ENCODE measurements around the gene HS3ST1.
A peak's percentile ranks its signal among the peaks of the same experiment; 100 is the strongest.

HS3ST1 gene

GRCh38 chr4:11429699-11430045 lies 978 bp upstream of the HS3ST1 start:
- Histone ChIP-seq H3K27ac (replicated peaks) (no peak overlapping the region), H3K27me3 (ENCODE audit: insufficient read depth, poor library complexity, severe bottlenecking) (peaks cover 27% of the 10 kb centered on the region), H3K4me3 (replicated peaks; ENCODE audit: insufficient read depth, low read length) (no peak overlapping the region)
- TF ChIP-seq CTCF (IDR thresholded peaks at IDR 0.05; ENCODE audit: insufficient read depth, low read length) (no peak), POLR2AphosphoS5 (IDR thresholded peaks at IDR 0.05; ENCODE audit: low read depth) (no peak), GABPA (IDR thresholded peaks at IDR 0.05; ENCODE audit: low read depth) (no peak), SPI1 (IDR thresholded peaks at IDR 0.05; ENCODE audit: borderline replicate concordance, low read depth) (no peak), REST (IDR thresholded peaks at IDR 0.05; ENCODE audit: insufficient replicate concordance, low read depth) (no peak)
- no peak for DNase-seq (ENCODE audit: low read depth in 1 of 2, low spot score in 1 of 2)

GRCh38 chr4:11428899-11429698 lies 405 bp upstream of the HS3ST1 start:
- TF ChIP-seq CTCF (IDR thresholded peaks at IDR 0.05; ENCODE audit: insufficient read depth, low read length): peak; percentile 21
- no peak for TF ChIP-seq GABPA (IDR thresholded peaks at IDR 0.05; ENCODE audit: low read depth)
- no peak for TF ChIP-seq POLR2AphosphoS5 (IDR thresholded peaks at IDR 0.05; ENCODE audit: low read depth)
- Histone ChIP-seq H3K27ac (replicated peaks) (no peak overlapping the region), H3K4me3 (replicated peaks; ENCODE audit: insufficient read depth, low read length) (peak overlapping the region; percentile 22), H3K27me3 (ENCODE audit: insufficient read depth, poor library complexity, severe bottlenecking) (peaks cover 27% of the 10 kb centered on the region)
- peak in 1 of 2 experiments; percentile 33 for DNase-seq (ENCODE audit: low read depth in 1 of 2, low spot score in 1 of 2)

- no peak overlapping the region for H3K4me3 ChIP-seq (replicated peaks; ENCODE audit: insufficient read depth, low read length)
- TF ChIP-seq REST (IDR thresholded peaks at IDR 0.05; ENCODE audit: insufficient replicate concordance, low read depth): no peak
- no peak for TF ChIP-seq POLR2AphosphoS5 (IDR thresholded peaks at IDR 0.05; ENCODE audit: low read depth)
- TF ChIP-seq GABPA (IDR thresholded peaks at IDR 0.05; ENCODE audit: low read depth): no peak
- TF ChIP-seq SPI1 (IDR thresholded peaks at IDR 0.05; ENCODE audit: borderline replicate concordance, low read depth): no peak
- no peak for TF ChIP-seq CTCF (IDR thresholded peaks at IDR 0.05; ENCODE audit: insufficient read depth, low read length)
- no peak for DNase-seq (ENCODE audit: low read depth in 1 of 2, low spot score in 1 of 2)
- H3K27ac ChIP-seq (replicated peaks): no peak overlapping the region
- H3K27me3 ChIP-seq (ENCODE audit: insufficient read depth, poor library complexity, severe bottlenecking): peaks cover 27% of the 10 kb centered on the region
These were observed 1.3 kb downstream of the HS3ST1 start for GRCh38 chr4:11427121-11427996.

All from HL-60 (cell line).